Muscle layer of colon (tissue), 2 donors: ENCODE data around the gene PROCA1.

Source experiments
- H3K27ac ChIP-seq: one replicate; pipeline ENCODE4 v1.7.0; 2013; ENCODE audit warnings: low read depth, mild to moderate bottlenecking, low read length, moderate library complexity
- H3K27me3 ChIP-seq, 2 donors: one replicate each; pipeline ENCODE4 v1.7.0; 2013; ENCODE audit warnings: low read length in 2 of 2, mild to moderate bottlenecking in 2 of 2; ENCODE audit not compliant: insufficient read depth in 2 of 2, control insufficient read depth in 1 of 2
- H3K36me3 ChIP-seq: one replicate; pipeline ENCODE4 v1.7.0; 2013; ENCODE audit warnings: mild to moderate bottlenecking, low read length; ENCODE audit not compliant: insufficient read depth
- H3K4me1 ChIP-seq: one replicate; pipeline ENCODE4 v1.7.0; 2013; ENCODE audit warnings: mild to moderate bottlenecking, low read length; ENCODE audit not compliant: insufficient read depth
- H3K4me3 ChIP-seq, 2 donors: one replicate each; pipeline ENCODE4 v1.7.0; 2013; ENCODE audit warnings: low read length in 2 of 2, low read depth in 1 of 2, mild to moderate bottlenecking in 1 of 2, moderate library complexity in 1 of 2
- H3K9ac ChIP-seq: one replicate; pipeline ENCODE4 v1.7.0; 2013; ENCODE audit warnings: low read length
- H3K9me3 ChIP-seq: one replicate; pipeline ENCODE4 v1.7.0; 2013; ENCODE audit warnings: mild to moderate bottlenecking, low read length
- donor health status: abdominal sarcoma.
- donor health status: Adenocarcinoma of cecum.

Gene PROCA1

DNA sequence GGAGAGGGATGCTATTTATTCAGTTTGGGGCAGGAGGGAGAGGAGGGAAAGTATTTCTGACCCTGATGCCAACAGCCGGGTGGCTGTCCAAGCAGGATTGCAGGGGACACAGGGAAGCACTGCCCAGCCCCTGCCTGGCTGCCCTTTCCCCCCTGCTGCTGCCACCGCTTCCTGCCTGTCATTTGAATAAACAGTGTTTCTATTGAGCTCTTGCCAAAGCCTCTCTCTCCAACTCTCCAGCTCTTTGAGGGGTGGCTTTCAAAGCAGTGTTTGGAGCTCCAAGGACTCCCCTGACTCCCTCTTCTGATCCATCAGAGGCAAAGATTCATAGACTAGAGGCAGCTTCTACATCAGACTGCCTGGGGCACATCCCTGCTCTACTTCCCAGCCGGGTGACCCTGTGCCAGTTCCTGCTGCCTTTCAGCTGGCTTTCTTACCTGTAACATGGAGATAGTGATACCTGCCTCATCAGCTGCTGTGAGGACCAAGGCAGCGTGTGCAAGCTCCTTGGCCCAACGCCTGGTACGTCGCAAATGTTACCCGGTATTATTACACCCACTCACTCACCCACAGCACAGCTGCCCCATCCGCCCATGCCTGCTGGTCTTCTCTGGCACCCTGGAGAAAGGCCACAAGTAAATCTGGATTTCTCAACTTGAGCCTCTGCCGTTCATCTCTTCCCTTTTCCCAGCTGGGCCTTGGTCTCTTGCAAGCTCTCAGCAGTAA is 9.5 kb downstream of the PROCA1 start:
- Histone ChIP-seq H3K27ac (no peak overlapping the region), H3K9ac (no peak overlapping the region), H3K27me3 (no peaks in the 10 kb centered on the region)

GRCh38 chr17:28700830-28701492 is 10.7 kb downstream of the PROCA1 start:
- H3K9ac ChIP-seq = no peak overlapping the region
- no peaks in the 10 kb centered on the region for H3K27me3 ChIP-seq
- no peaks in the 10 kb centered on the region for H3K9me3 ChIP-seq
- no peak overlapping the region for H3K4me3 ChIP-seq
- H3K4me1 ChIP-seq = no peaks in the 10 kb centered on the region
- H3K27ac ChIP-seq = no peak overlapping the region
- H3K36me3 ChIP-seq = peaks cover 69% of the 10 kb centered on the region

More for the DNA sequence above, 9.5 kb downstream of the PROCA1 start:
- peaks cover 59% of the 10 kb centered on the region for H3K36me3 ChIP-seq
- H3K4me1 ChIP-seq = no peaks in the 10 kb centered on the region
- H3K9me3 ChIP-seq = no peaks in the 10 kb centered on the region
- H3K4me3 ChIP-seq = no peak overlapping the region

- Histone ChIP-seq H3K9me3 (no peaks in the 10 kb centered on the region), H3K27ac (no peak overlapping the region), H3K9ac (no peak overlapping the region), H3K4me3 (no peak overlapping the region), H3K36me3 (peaks cover 76% of the 10 kb centered on the region), H3K27me3 (no peaks in the 10 kb centered on the region), H3K4me1 (no peaks in the 10 kb centered on the region)
Observed at GRCh38 chr17:28700278-28700677, 11.4 kb downstream of the PROCA1 start.

DNA sequence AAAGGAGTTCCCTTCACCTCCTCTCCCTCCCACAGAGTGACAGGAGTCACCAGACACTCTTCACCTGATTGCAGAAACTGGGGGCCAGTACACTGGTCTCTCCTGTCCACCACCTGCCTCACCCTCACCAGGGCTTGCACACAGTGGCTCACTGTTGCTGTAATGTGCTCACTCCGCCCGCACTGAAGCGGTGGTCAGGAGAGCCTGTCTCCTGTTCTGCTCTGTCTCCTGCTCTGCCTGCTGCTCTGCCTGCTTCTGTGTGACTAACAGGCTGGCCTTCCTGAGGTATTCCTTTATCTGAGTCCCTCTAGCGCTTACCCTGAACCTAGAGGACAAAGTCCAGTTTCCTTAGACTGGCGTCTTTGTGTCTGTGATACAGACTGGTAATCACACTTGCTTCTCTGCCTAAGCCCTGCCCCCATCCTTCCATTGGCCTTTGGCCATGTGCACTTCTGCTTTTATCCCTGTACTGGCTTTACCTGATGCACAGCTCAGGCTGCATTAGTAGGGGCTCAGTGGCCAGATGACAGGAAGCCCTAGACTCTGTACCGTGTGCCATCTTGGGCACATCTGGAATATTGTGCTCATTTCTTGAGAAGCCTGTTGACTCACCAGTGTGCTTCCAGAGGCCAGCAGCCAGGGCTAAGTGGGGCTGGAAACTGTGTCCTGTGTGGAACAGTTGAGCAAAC is 13.3 kb downstream of the PROCA1 start:
- Histone ChIP-seq H3K27me3 (no peaks in the 10 kb centered on the region), H3K4me3 (no peak overlapping the region), H3K36me3 (peaks cover 95% of the 10 kb centered on the region), H3K4me1 (no peaks in the 10 kb centered on the region), H3K9me3 (no peaks in the 10 kb centered on the region), H3K27ac (no peak overlapping the region), H3K9ac (no peak overlapping the region)

GRCh38 chr17:28693869-28694268 is 17.8 kb downstream of the PROCA1 start:
- Histone ChIP-seq H3K4me3 (no peak overlapping the region), H3K27ac (no peak overlapping the region), H3K27me3 (no peaks in the 10 kb centered on the region), H3K9ac (no peak overlapping the region), H3K4me1 (no peaks in the 10 kb centered on the region), H3K9me3 (no peaks in the 10 kb centered on the region), H3K36me3 (peaks cover 81% of the 10 kb centered on the region)

DNA sequence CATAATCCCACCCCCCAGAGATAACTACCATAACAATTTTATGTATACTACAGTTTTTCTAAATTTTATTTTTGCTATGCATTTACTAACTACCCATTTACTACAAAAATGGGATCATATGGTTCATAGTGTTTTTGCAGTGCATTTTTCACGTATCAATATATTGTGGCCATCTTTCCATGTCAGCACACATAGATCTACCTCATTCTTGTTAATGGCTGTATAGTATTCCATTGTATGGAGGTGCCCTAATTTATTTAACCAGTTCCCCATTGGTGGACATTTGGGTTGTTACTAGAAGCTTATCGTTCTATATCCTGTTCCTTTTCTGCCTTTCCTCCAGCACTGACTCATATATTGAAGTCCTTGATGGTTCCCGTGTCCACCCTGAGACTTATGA is 22.7 kb downstream of the PROCA1 start:
- Histone ChIP-seq H3K27ac (no peak overlapping the region), H3K36me3 (peaks cover 80% of the 10 kb centered on the region), H3K4me1 (no peaks in the 10 kb centered on the region), H3K27me3 (no peaks in the 10 kb centered on the region), H3K4me3 (no peak overlapping the region), H3K9ac (no peak overlapping the region), H3K9me3 (no peaks in the 10 kb centered on the region)

DNA sequence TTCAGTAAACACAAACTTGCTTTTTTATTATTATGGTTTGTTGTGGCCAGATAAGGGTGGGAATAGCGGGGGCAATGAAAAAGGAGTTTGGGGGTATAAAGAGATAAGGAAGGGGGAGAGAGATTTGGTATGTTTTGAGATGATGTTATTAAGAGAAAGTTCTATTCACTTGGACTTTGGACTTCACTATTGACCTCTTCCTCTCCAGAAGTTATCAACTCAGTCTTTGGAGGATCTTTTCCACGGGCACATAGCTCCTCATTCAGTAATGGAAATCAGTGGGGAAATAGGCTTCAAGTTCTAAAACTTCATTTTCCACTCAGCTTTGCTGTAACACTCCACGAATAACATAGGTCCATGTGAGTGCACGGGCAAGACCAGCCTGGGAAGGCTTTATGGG is 23.2 kb downstream of the PROCA1 start:
- Histone ChIP-seq H3K4me3 (no peak overlapping the region), H3K4me1 (no peaks in the 10 kb centered on the region), H3K9me3 (no peaks in the 10 kb centered on the region), H3K27me3 (no peaks in the 10 kb centered on the region), H3K27ac (no peak overlapping the region), H3K9ac (no peak overlapping the region), H3K36me3 (peaks cover 76% of the 10 kb centered on the region)

DNA sequence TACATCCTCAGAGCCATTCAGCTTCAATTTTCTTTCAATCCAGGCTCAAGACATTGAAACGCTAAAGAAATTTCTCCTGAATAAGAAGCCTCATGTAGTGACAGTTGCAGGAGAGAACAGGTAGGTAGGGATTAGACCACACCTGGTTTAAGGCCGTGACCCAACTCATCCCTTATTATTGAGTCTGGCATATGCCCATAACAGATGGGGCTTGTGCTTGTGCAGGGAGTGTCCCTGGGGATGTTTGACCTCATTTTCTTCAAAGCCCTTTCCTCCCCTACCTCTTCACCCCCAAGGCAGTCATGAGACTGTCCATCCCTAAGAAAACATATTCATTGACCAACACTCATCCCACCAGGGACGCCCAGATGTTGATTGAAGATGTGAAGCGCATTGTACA is 25.4 kb downstream of the PROCA1 start:
- H3K27me3 ChIP-seq = no peaks in the 10 kb centered on the region
- H3K4me3 ChIP-seq = no peak overlapping the region
- H3K36me3 ChIP-seq = peaks cover 94% of the 10 kb centered on the region
- no peak overlapping the region for H3K27ac ChIP-seq
- no peaks in the 10 kb centered on the region for H3K4me1 ChIP-seq
- no peaks in the 10 kb centered on the region for H3K9me3 ChIP-seq
- H3K9ac ChIP-seq = no peak overlapping the region

DNA sequence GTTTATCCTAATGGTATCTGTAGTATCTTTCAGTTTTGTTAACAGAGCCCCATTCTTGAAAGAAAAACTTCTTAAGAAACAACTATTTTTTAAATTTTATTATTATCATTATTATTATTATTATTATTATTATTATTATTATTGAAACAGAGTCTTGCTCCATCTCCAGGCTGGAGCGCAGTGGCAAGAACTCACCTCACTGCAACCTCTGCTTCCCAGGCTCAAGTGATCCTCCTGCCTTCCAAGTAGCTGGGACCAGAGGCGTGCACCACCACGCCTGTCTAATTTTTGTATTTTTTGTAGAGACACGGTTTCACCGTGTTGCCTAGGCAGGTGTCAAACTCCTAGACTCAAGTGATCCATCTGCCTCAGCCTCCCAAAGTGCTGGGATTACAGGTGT is 26.3 kb downstream of the PROCA1 start:
- no peaks in the 10 kb centered on the region for H3K4me1 ChIP-seq
- peaks cover 93% of the 10 kb centered on the region for H3K36me3 ChIP-seq
- no peaks in the 10 kb centered on the region for H3K9me3 ChIP-seq
- H3K9ac ChIP-seq = no peak overlapping the region
- H3K27ac ChIP-seq = no peak overlapping the region
- no peaks in the 10 kb centered on the region for H3K27me3 ChIP-seq
- no peak overlapping the region for H3K4me3 ChIP-seq

DNA sequence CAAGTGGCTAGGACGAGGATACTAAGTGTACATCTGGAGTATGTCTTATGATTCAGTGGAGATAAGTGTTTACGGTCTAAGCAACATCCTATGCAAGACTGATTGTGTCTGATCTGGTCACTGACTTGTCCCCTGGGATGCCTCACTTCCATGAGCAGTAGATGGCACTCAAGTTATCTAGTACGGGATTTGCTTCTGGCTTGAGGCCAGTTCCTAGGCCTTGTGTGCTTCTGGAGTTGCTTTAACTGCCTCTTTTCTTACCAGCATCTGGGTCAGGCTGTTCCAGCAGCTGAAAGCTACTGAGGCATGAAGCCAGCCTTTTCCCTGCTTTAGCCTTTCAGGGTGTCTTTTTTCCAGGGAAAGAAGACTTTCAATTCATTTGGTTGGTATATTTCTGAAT is 26.7 kb downstream of the PROCA1 start:
- H3K4me1 ChIP-seq = no peaks in the 10 kb centered on the region
- H3K9ac ChIP-seq = peak overlapping the region; percentile 20
- H3K4me3 ChIP-seq = no peak overlapping the region
- H3K9me3 ChIP-seq = no peaks in the 10 kb centered on the region
- peaks cover 89% of the 10 kb centered on the region for H3K36me3 ChIP-seq
- no peaks in the 10 kb centered on the region for H3K27me3 ChIP-seq
- no peak overlapping the region for H3K27ac ChIP-seq

DNA sequence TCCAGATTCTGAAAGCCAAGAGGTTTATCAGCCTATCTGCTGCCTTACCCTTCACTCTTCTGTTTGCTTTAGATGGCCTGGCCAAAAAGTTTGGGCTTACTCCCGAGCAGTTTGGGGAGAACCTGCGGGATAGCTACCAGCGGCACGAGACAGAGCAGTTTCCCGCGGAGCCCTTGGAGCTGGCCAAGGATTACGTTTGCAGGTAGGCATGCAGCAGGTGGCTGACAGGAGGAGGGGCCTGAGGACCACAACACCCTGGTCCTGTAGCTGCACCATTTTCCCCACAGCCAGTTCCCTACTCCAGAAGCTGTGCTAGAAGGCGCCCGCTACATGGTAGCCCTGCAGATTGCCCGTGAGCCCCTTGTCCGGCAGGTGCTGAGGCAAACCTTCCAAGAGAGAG is 29.0 kb downstream of the PROCA1 start:
- Histone ChIP-seq H3K9me3 (no peaks in the 10 kb centered on the region), H3K4me1 (no peaks in the 10 kb centered on the region), H3K9ac (no peak overlapping the region), H3K4me3 (no peak overlapping the region), H3K27ac (no peak overlapping the region), H3K27me3 (no peaks in the 10 kb centered on the region), H3K36me3 (peaks cover 84% of the 10 kb centered on the region)
